ENCODE data around the gene COL8A1.

The COL8A1 gene

GRCh38 chr3:99666201-99666600, 27.8 kb downstream of the COL8A1 start:
- no peak for DNase-seq (ENCODE audit: low read depth, low spot score)
- no peak overlapping the region for H3K27ac ChIP-seq

GRCh38 chr3:99668044-99668443, 29.6 kb downstream of the COL8A1 start:
- H3K27ac ChIP-seq: no peak overlapping the region
- no peak for DNase-seq (ENCODE audit: low read depth, low spot score)

- DNase-seq (ENCODE audit: low read depth, low spot score): no peak
- no peak overlapping the region for H3K27ac ChIP-seq
These were observed 31.6 kb downstream of the COL8A1 start for GRCh38 chr3:99669879-99670555.

GRCh38 chr3:99670556-99670950, 32.2 kb downstream of the COL8A1 start:
- H3K27ac ChIP-seq: no peak overlapping the region
- DNase-seq (ENCODE audit: low read depth, low spot score): no peak

- peak overlapping the region; percentile 44 for H3K27ac ChIP-seq
- DNase-seq (ENCODE audit: low read depth, low spot score): no peak
These were observed 35.8 kb downstream of the COL8A1 start for GRCh38 chr3:99674086-99674789.

- peak overlapping the region; percentile 12 for H3K27ac ChIP-seq
- DNase-seq (ENCODE audit: low read depth, low spot score): no peak
These were observed 39.6 kb downstream of the COL8A1 start for GRCh38 chr3:99678023-99678422.

- DNase-seq (ENCODE audit: low read depth, low spot score): no peak
- no peak overlapping the region for H3K27ac ChIP-seq
These were observed 40.5 kb downstream of the COL8A1 start for GRCh38 chr3:99678896-99679295.

- no peak overlapping the region for H3K27ac ChIP-seq
- no peak for DNase-seq (ENCODE audit: low read depth, low spot score)
These were observed 43.1 kb downstream of the COL8A1 start for GRCh38 chr3:99681512-99681911.

GRCh38 chr3:99681976-99682375, 43.6 kb downstream of the COL8A1 start:
- no peak for DNase-seq (ENCODE audit: low read depth, low spot score)
- no peak overlapping the region for H3K27ac ChIP-seq

- H3K27ac ChIP-seq: no peak overlapping the region
- DNase-seq (ENCODE audit: low read depth, low spot score): no peak
These were observed 45.1 kb downstream of the COL8A1 start for GRCh38 chr3:99683465-99683864.

GRCh38 chr3:99683876-99684275, 45.5 kb downstream of the COL8A1 start:
- H3K27ac ChIP-seq: no peak overlapping the region

GRCh38 chr3:99684644-99685043, 46.2 kb downstream of the COL8A1 start:
- DNase-seq (ENCODE audit: low read depth, low spot score): no peak

More at GRCh38 chr3:99683876-99684275, 45.5 kb downstream of the COL8A1 start:
- no peak for DNase-seq (ENCODE audit: low read depth, low spot score)

GRCh38 chr3:99686469-99686868, 48.1 kb downstream of the COL8A1 start:
- no peak for DNase-seq (ENCODE audit: low read depth, low spot score)
- no peak overlapping the region for H3K27ac ChIP-seq

More at GRCh38 chr3:99684644-99685043, 46.2 kb downstream of the COL8A1 start:
- no peak overlapping the region for H3K27ac ChIP-seq

GRCh38 chr3:99686955-99687612, 48.7 kb downstream of the COL8A1 start:
- no peak overlapping the region for H3K27ac ChIP-seq

GRCh38 chr3:99690761-99691369, 52.5 kb downstream of the COL8A1 start:
- H3K27ac ChIP-seq: no peak overlapping the region
- DNase-seq (ENCODE audit: low read depth, low spot score): no peak

More at GRCh38 chr3:99686955-99687612, 48.7 kb downstream of the COL8A1 start:
- no peak for DNase-seq (ENCODE audit: low read depth, low spot score)

- no peak for DNase-seq (ENCODE audit: low read depth, low spot score)
- H3K27ac ChIP-seq: no peak overlapping the region
These were observed 55.2 kb downstream of the COL8A1 start for GRCh38 chr3:99693636-99694035.

- H3K27ac ChIP-seq: no peak overlapping the region
- no peak for DNase-seq (ENCODE audit: low read depth, low spot score)
These were observed 58.1 kb downstream of the COL8A1 start for GRCh38 chr3:99696497-99696896.

GRCh38 chr3:99697250-99697649, 58.9 kb downstream of the COL8A1 start:
- H3K27ac ChIP-seq: no peak overlapping the region
- no peak for DNase-seq (ENCODE audit: low read depth, low spot score)

- H3K27ac ChIP-seq: no peak overlapping the region
These were observed 60.5 kb downstream of the COL8A1 start for GRCh38 chr3:99698932-99699331.

GRCh38 chr3:99699841-99700240, 61.4 kb downstream of the COL8A1 start:
- no peak for DNase-seq (ENCODE audit: low read depth, low spot score)
- no peak overlapping the region for H3K27ac ChIP-seq

More at GRCh38 chr3:99698932-99699331, 60.5 kb downstream of the COL8A1 start:
- DNase-seq (ENCODE audit: low read depth, low spot score): no peak

Measured in epithelial cell of prostate (primary cell).